GM12891 (cell line): ENCODE results near the gene HDAC4.

Source experiments
- POLR2A ChIP-seq: IDR thresholded peaks from 2 replicates; pipeline ENCODE4 v1.6.1; 2011; ENCODE audit warnings: low read depth, low read length, control low read depth
- POLR2AphosphoS5 ChIP-seq: IDR thresholded peaks from 2 replicates; pipeline ENCODE4 v1.6.1; 2011; ENCODE audit warnings: low read depth, low read length, control low read depth
- POU2F2 ChIP-seq: IDR thresholded peaks from 2 replicates; pipeline ENCODE4 v1.6.1; 2011; ENCODE audit warnings: low read depth, mild to moderate bottlenecking, control low read depth, low read length, moderate library complexity
- SPI1 ChIP-seq: IDR thresholded peaks from 2 replicates; pipeline ENCODE4 v1.6.1; 2011; ENCODE audit warnings: low read depth, low read length, control low read depth
- TAF1 ChIP-seq: IDR thresholded peaks from 2 replicates; pipeline ENCODE4 v1.6.1; 2011; ENCODE audit warnings: low read depth, low read length, control low read depth

DNA sequence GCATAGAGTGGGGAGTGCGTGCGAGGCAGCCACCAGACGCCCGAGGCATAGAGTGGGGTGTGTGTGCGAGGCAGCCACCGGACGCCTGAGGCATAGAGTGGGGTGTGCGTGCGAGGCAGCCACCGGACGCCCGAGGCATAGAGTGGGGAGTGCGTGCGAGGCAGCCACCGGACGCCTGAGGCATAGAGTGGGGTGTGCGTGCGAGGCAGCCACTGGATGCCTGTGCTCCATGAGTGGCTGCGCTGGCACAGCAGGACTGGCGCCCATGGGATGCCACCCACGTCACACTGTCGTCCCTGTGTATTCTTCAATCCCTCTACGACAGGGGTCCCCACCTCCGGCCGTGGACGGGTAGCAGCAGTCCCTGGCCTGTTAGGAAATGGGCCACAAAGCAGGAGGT lies 221.9 kb downstream of the HDAC4 start:
- TF ChIP-seq TAF1 (no peak), SPI1 (no peak), POLR2A (no peak), POLR2AphosphoS5 (no peak), POU2F2 (no peak)
